GM12878 (cell line): ENCODE data around the gene SASH3. TPM values are rescaled to one million over a fixed set of nuclear protein-coding genes. Genes with fewer than 3 reads are reported as not detected.

Experiments
- ATAC-seq: fragments of 200-7000 bp; cut with Tn5 transposase; 3 replicates; pipeline ENCODE4 v1.9.1; 2020; ENCODE audit warnings: mild to moderate bottlenecking, moderate library complexity
- BruUV-seq: library from RNA; stranded (reverse); fragments of 400-500 nt; replicated peaks from 2 replicates; lab custom pipeline; 2021; lab: Mats Ljungman, UMichigan
- CTCF ChIA-PET: fragments of 300-600 bp; sonication (Branson Sonifier 250); formaldehyde crosslinking; extraction: SDS; loops from one replicate; lab custom pipeline; 2021; ENCODE audit warnings: inconsistent platforms; lab: Yijun Ruan, JAX
- POLR2A ChIA-PET: fragments of 350-600 bp; formaldehyde crosslinking; extraction: SDS; loops from one replicate; lab custom pipeline; 2021; ENCODE audit warnings: inconsistent platforms; lab: Charles Lee
- RAD21 ChIA-PET: fragments of 300-600 bp; sonication (Branson Sonifier 250); formaldehyde crosslinking; loops from one replicate; lab custom pipeline; 2023; ENCODE audit warnings: antibody characterized with exemption; ENCODE audit not compliant: unreplicated experiment; lab: Charles Lee
- SMC1A ChIA-PET: fragments of 300-600 bp; sonication (Branson Sonifier 250); formaldehyde crosslinking; loops from one replicate; lab custom pipeline; 2023; ENCODE audit not compliant: unreplicated experiment, uncharacterized antibody; lab: Charles Lee
- DNase-seq: peaks from one replicate; pipeline ENCODE4 v3.0.0-alpha.2; 2011; ENCODE audit warnings: low read depth, low spot score
- FAIRE-seq: peaks from 3 replicates; lab custom pipeline; 2011; peaks lifted over from hg19 to GRCh38; lab: Jason Lieb, UNC
- H2AFZ ChIP-seq: 2 replicates; pipeline ENCODE4 v1.6.0; 2011; ENCODE audit warnings: low read depth, low read length, control low read depth; ENCODE audit not compliant: control insufficient read depth
- H3K27ac ChIP-seq: 2 replicates; pipeline ENCODE4 v1.5.1; 2011; ENCODE audit warnings: control low read depth; ENCODE audit not compliant: control insufficient read depth, insufficient read depth
- H3K27me3 ChIP-seq, 2 experiments: replicated peaks in 1 of 2; 2 replicates each; pipeline versions ENCODE4 v1.6.0 to v1.6.1; 2011; ENCODE audit warnings: low read length in 1 of 2; ENCODE audit not compliant: control insufficient read depth in 2 of 2, insufficient read depth in 2 of 2
- H3K36me3 ChIP-seq, 2 experiments: 2 replicates each; pipeline ENCODE4 v1.5.1; 2011; ENCODE audit warnings: low read length in 1 of 2; ENCODE audit not compliant: control insufficient read depth in 2 of 2, insufficient read depth in 2 of 2
- H3K4me1 ChIP-seq: 2 replicates; pipeline ENCODE4 v1.6.1; 2011; ENCODE audit warnings: mild to moderate bottlenecking, low read length, moderate library complexity, mixed read lengths; ENCODE audit not compliant: control insufficient read depth, insufficient read depth
- H3K4me2 ChIP-seq: 2 replicates; pipeline ENCODE4 v1.6.0; 2011; ENCODE audit warnings: control low read depth; ENCODE audit not compliant: control insufficient read depth, insufficient read depth
- H3K4me3 ChIP-seq: fragments of 200-600 bp; sonication (generic); 2 replicates; pipeline ENCODE4 v1.5.1; 2016
- H3K79me2 ChIP-seq: 2 replicates; pipeline ENCODE4 v1.6.0; 2011; ENCODE audit warnings: low read length; ENCODE audit not compliant: control insufficient read depth, insufficient read depth
- H3K9ac ChIP-seq: 2 replicates; pipeline ENCODE4 v1.8.0; 2011; ENCODE audit warnings: low read length, control low read depth, mixed read lengths; ENCODE audit not compliant: control insufficient read depth, insufficient read depth
- H3K9me3 ChIP-seq: replicated peaks from 3 replicates; pipeline ENCODE4 v1.5.1; 2011; ENCODE audit warnings: mild to moderate bottlenecking, low read length; ENCODE audit not compliant: control insufficient read depth, insufficient read depth
- H4K20me1 ChIP-seq: 2 replicates; pipeline ENCODE4 v1.6.0; 2011; ENCODE audit not compliant: control insufficient read depth, insufficient read depth
- BHLHE40 ChIP-seq, 2 experiments: fragments of 450-650 bp in 1 of 2; IDR thresholded peaks; 2 replicates each; pipeline ENCODE4 v1.6.1; 2011 to 2017; ENCODE audit warnings: low read depth in 2 of 2, borderline replicate concordance in 1 of 2, improper control_type of control experiment in 1 of 2, low read length in 1 of 2, mild to moderate bottlenecking in 1 of 2
- HDAC6 ChIP-seq: fragments of 200-600 bp; sonication (generic); IDR thresholded peaks from one replicate; pipeline ENCODE4 v1.8.0; 2017; ENCODE audit warnings: antibody characterized with exemption; ENCODE audit not compliant: unreplicated experiment
- ZNF622 ChIP-seq: fragments of 450-650 bp; IDR thresholded peaks from 2 replicates; pipeline ENCODE4 v1.6.1; 2017; ENCODE audit warnings: mild to moderate bottlenecking, inconsistent platforms
- WGBS: methylation state at CpG from one replicate; pipeline ENCODE4 v1.1.6; 2016; ENCODE audit warnings: low lambda C conversion rate; ENCODE audit not compliant: insufficient replicate concordance, insufficient coverage; ENCODE audit errors: missing lambda C conversion rate; 5-methylcytosine and 5-hydroxymethylcytosine counted together
- in situ Hi-C: fragments of 300-500 bp; cut with MboI; formaldehyde crosslinking; loops from 9 replicates; pipeline ENCODE4 v1.14.3; 2018; ENCODE audit warnings: mixed read lengths
- intact Hi-C: fragments of 100-400 bp; cut with micrococcal nuclease; formaldehyde crosslinking; loops from one replicate; pipeline ENCODE4 v1.14.2; 2022; ENCODE audit not compliant: unreplicated experiment
- polyA plus RNA-seq, 11 experiments: library from polyadenylated mRNA; depleted of rRNA in 4 of 11; unstranded in 6 of 11; stranded (reverse) in 5 of 11; fragments of >200 nt; fragmentation: Nextera tagmentation in 4 of 11; fragmentation: Illumina TruSeq in 1 of 11; extraction: Ambion mirVana in 4 of 11; extraction: Trizol in 1 of 11; gene quantifications; 1 replicate in 1 of 11; 2 replicates in 10 of 11; pipeline versions ENCODE4 v1.2.1 to v1.2.3, GENCODE V29; 2011 to 2016; ENCODE audit warnings: inconsistent platforms in 2 of 11, missing spikeins in 2 of 11, low read depth in 1 of 11
- total RNA-seq, 4 experiments: library from RNA; depleted of rRNA in 3 of 4; stranded (reverse); fragments of >200 nt in 3 of 4; fragmentation: Illumina TruSeq in 1 of 4; extraction: Trizol in 1 of 4; gene quantifications; 2 replicates each; pipeline versions ENCODE4 v1.2.1 to v1.2.3, GENCODE V29; 2013 to 2021
- TF ChIP-seq, protein P1 (sequence below): fragments of 450-650 bp; IDR thresholded peaks from 2 replicates; pipeline ENCODE4 v1.6.1; 2017; ENCODE audit warnings: mild to moderate bottlenecking, moderate library complexity

SASH3 gene
- total and polyA plus RNA-seq, 10 of the 15 experiments (the other 5 are each of a cell fraction or from before 2014, with no cell fraction given), result 23.1 to 233 (median 160) TPM

DNA sequence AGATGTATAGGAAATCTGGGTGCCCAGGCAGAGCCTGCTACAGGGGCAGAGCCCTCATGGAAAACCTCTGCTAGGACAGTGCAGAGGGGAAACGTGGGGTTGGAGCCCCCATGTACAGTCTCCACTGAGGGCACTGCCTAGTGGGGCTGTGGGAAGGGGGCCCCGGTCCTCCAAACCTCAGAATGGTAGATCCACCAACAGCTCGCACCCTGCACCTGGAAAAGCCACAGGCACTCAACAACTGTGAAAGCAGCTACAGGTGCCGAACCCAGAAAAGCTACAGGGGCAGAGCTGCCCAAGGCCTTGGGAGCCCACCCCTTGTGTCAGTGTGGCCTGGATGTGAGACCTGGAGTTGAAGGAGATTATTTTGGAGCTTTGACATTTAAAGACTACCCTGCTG lies 46.4 kb upstream of the SASH3 start:
- BruUV-seq, result no TSS peak
- ChIA-PET RAD21 (no interaction called here), CTCF (interaction anchor here (1.1 kb wide), 1 partner anchor 20 kb away, joined by 3 read pairs; no protein-coding TSS in a partner anchor), POLR2A (interaction anchor here (0.6 kb wide), 1 partner anchor 388 kb away, joined by 3 read pairs; no protein-coding TSS in a partner anchor), SMC1A (no interaction called here)
- in situ Hi-C loops (no loop called here), intact Hi-C loops (no loop called here)
- Histone ChIP-seq H3K9ac (no peak overlapping the region), H3K9me3 (no peaks in the 10 kb centered on the region), H4K20me1 (no peaks in the 10 kb centered on the region), H3K27ac (no peak overlapping the region), H3K79me2 (no peaks in the 10 kb centered on the region), H3K36me3 (no peaks in the 10 kb centered on the region), H3K4me1 (no peaks in the 10 kb centered on the region), H3K4me3 (no peak overlapping the region), H2AFZ (no peak overlapping the region), H3K27me3 (no peaks in the 10 kb centered on the region; a peak in 1 of 4 replicates), H3K4me2 (no peak overlapping the region)
- TF ChIP-seq BHLHE40 (IDR thresholded peaks at IDR 0.05; ENCODE audit: borderline replicate concordance in 1 of 2, low read depth in 2 of 2, low read length in 1 of 2), result no peak
- TF ChIP-seq HDAC6, result no peak
- TF ChIP-seq ZNF622, result no peak
- TF ChIP-seq, protein P1, sequence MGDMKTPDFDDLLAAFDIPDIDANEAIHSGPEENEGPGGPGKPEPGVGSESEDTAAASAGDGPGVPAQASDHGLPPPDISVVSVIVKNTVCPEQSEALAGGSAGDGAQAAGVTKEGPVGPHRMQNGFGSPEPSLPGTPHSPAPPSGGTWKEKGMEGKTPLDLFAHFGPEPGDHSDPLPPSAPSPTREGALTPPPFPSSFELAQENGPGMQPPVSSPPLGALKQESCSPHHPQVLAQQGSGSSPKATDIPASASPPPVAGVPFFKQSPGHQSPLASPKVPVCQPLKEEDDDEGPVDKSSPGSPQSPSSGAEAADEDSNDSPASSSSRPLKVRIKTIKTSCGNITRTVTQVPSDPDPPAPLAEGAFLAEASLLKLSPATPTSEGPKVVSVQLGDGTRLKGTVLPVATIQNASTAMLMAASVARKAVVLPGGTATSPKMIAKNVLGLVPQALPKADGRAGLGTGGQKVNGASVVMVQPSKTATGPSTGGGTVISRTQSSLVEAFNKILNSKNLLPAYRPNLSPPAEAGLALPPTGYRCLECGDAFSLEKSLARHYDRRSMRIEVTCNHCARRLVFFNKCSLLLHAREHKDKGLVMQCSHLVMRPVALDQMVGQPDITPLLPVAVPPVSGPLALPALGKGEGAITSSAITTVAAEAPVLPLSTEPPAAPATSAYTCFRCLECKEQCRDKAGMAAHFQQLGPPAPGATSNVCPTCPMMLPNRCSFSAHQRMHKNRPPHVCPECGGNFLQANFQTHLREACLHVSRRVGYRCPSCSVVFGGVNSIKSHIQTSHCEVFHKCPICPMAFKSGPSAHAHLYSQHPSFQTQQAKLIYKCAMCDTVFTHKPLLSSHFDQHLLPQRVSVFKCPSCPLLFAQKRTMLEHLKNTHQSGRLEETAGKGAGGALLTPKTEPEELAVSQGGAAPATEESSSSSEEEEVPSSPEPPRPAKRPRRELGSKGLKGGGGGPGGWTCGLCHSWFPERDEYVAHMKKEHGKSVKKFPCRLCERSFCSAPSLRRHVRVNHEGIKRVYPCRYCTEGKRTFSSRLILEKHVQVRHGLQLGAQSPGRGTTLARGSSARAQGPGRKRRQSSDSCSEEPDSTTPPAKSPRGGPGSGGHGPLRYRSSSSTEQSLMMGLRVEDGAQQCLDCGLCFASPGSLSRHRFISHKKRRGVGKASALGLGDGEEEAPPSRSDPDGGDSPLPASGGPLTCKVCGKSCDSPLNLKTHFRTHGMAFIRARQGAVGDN, result no peak
- 49% methylated on average over 4 of the region's 4 CpGs for WGBS
- DNase-seq, result no peak
- no peak for FAIRE-seq
- ATAC-seq, result no peak
